Caco-2 (cell line): Measurements from ENCODE around the gene MPC1. TPM values are rescaled to one million over a fixed set of nuclear protein-coding genes. Genes with fewer than 3 reads are reported as not detected.
"Not testable (repeated sequence)": the region's sequence is repeated elsewhere in the genome, so short reads cannot be mapped to it uniquely, and the experiment has no call there.

Experiments used
- BruUV-seq: library from RNA; stranded (reverse); fragments of 400-500 nt; replicated peaks from 2 replicates; lab custom pipeline; 2021; lab: Mats Ljungman, UMichigan
- CTCF ChIA-PET: fragments of 300-600 bp; sonication (Branson Sonifier 250); formaldehyde crosslinking; loops from one replicate; lab custom pipeline; 2022; ENCODE audit warnings: antibody characterized with exemption; lab: Charles Lee
- POLR2A ChIA-PET: fragments of 300-600 bp; sonication (Branson Sonifier 250); formaldehyde crosslinking; loops from one replicate; lab custom pipeline; 2022; ENCODE audit warnings: antibody characterized with exemption; lab: Charles Lee
- DNase-seq, 2 experiments: peaks; one replicate each; pipeline versions ENCODE4 v3.0.0 to v3.0.0-alpha.2; 2020 to 2022
- H3K27me3 ChIP-seq: replicated peaks from 2 replicates; pipeline ENCODE4 v1.6.0; 2011; ENCODE audit warnings: low read length; ENCODE audit not compliant: control insufficient read depth, insufficient read depth
- H3K36me3 ChIP-seq: 2 replicates; pipeline ENCODE4 v1.5.1; 2011; ENCODE audit warnings: low read length; ENCODE audit not compliant: control insufficient read depth, insufficient read depth
- H3K4me1 ChIP-seq: fragments of 250-450 bp; sonication (Bioruptor Pico); 2 replicates; pipeline ENCODE4 v1.5.1; 2020; ENCODE audit warnings: mild to moderate bottlenecking
- H3K4me3 ChIP-seq: 2 replicates; pipeline ENCODE4 v1.5.1; 2011; ENCODE audit warnings: low read depth, mild to moderate bottlenecking, control low read depth, low read length
- H3K9me3 ChIP-seq: fragments of 250-450 bp; sonication (Bioruptor Pico); 2 replicates; pipeline ENCODE4 v1.5.1; 2020; ENCODE audit warnings: mild to moderate bottlenecking, moderate library complexity
- H3K27ac Mint-ChIP-seq: one replicate; pipeline ENCODE4 v1.8.0; 2022; ENCODE audit warnings: mixed read lengths; ENCODE audit not compliant: unreplicated experiment
- H3K27me3 Mint-ChIP-seq: one replicate; pipeline ENCODE4 v1.8.0; 2022; ENCODE audit warnings: mixed read lengths; ENCODE audit not compliant: insufficient read depth, unreplicated experiment
- H3K36me3 Mint-ChIP-seq: one replicate; pipeline ENCODE4 v1.8.0; 2022; ENCODE audit warnings: mild to moderate bottlenecking, mixed read lengths; ENCODE audit not compliant: insufficient read depth, unreplicated experiment
- H3K4me1 Mint-ChIP-seq: one replicate; pipeline ENCODE4 v1.8.0; 2022; ENCODE audit warnings: low read depth, mixed read lengths; ENCODE audit not compliant: unreplicated experiment
- H3K4me3 Mint-ChIP-seq: one replicate; pipeline ENCODE4 v1.8.0; 2022; ENCODE audit warnings: mild to moderate bottlenecking, moderate library complexity, mixed read lengths; ENCODE audit not compliant: unreplicated experiment
- H3K9me3 Mint-ChIP-seq: one replicate; pipeline ENCODE4 v1.8.0; 2022; ENCODE audit warnings: mixed read lengths; ENCODE audit not compliant: unreplicated experiment
- intact Hi-C: fragments of 100-400 bp; cut with micrococcal nuclease; formaldehyde crosslinking; loops from one replicate; pipeline ENCODE4 v1.10.0; 2022; ENCODE audit not compliant: unreplicated experiment
- total RNA-seq: library from RNA; stranded (reverse); gene quantifications from 2 replicates; pipeline ENCODE4 v1.2.3, GENCODE V29; 2022
- TF ChIP-seq, protein P1 (sequence below), 2 experiments: fragments of 200-600 bp in 1 of 2; IDR thresholded peaks; 1 replicate in 1 of 2; 2 replicates in 1 of 2; pipeline versions ENCODE4 v1.5.1 to v1.8.0; 2011 to 2022; ENCODE audit warnings: antibody characterized with exemption in 1 of 2, control low read depth in 1 of 2, inconsistent platforms in 1 of 2, low read depth in 1 of 2, low read length in 1 of 2, mild to moderate bottlenecking in 1 of 2, moderate library complexity in 1 of 2; ENCODE audit not compliant: insufficient read depth in 1 of 2, severe bottlenecking in 1 of 2, unreplicated experiment in 1 of 2

MPC1 gene
- total RNA-seq, 1 experiment from 2014 or later, result 19.7 TPM

DNA sequence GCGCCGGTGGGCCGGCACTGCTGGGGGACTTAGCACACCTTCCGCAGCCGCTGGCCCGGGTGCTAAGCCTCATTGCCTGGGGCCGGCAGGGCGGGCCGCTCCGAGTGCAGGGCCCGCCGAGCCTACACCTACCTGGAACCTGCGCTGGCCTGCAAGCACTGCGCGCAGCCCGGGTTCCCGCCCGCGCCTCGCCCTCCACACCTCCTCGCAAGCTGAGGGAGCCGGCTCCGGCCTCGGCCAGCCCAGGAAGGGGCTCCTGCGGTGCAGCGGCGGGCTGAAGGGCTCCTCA, 10.7 kb upstream of the MPC1 start:
- Mint-ChIP-seq H3K27ac (no peak overlapping the region), H3K4me3 (no peak overlapping the region), H3K27me3 (no peaks in the 10 kb centered on the region), H3K9me3 (no peaks in the 10 kb centered on the region), H3K36me3 (no peaks in the 10 kb centered on the region), H3K4me1 (peaks cover 10% of the 10 kb centered on the region)
- POLR2A ChIA-PET, result no interaction called here
- intact Hi-C loops, result no loop called here
- CTCF ChIA-PET, result no interaction called here
- H3K9me3 ChIP-seq, result no peaks in the 10 kb centered on the region
- DNase-seq, result no peak
- peaks cover 12% of the 10 kb centered on the region for H3K4me1 ChIP-seq
- TF ChIP-seq, protein P1, sequence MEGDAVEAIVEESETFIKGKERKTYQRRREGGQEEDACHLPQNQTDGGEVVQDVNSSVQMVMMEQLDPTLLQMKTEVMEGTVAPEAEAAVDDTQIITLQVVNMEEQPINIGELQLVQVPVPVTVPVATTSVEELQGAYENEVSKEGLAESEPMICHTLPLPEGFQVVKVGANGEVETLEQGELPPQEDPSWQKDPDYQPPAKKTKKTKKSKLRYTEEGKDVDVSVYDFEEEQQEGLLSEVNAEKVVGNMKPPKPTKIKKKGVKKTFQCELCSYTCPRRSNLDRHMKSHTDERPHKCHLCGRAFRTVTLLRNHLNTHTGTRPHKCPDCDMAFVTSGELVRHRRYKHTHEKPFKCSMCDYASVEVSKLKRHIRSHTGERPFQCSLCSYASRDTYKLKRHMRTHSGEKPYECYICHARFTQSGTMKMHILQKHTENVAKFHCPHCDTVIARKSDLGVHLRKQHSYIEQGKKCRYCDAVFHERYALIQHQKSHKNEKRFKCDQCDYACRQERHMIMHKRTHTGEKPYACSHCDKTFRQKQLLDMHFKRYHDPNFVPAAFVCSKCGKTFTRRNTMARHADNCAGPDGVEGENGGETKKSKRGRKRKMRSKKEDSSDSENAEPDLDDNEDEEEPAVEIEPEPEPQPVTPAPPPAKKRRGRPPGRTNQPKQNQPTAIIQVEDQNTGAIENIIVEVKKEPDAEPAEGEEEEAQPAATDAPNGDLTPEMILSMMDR (IDR thresholded peaks at IDR 0.05; ENCODE audit: insufficient read depth in 1 of 2, low read depth in 1 of 2, low read length in 1 of 2, severe bottlenecking in 1 of 2, unreplicated experiment in 1 of 2), result no peak
- H3K4me3 ChIP-seq, result no peak overlapping the region
- no peaks in the 10 kb centered on the region for H3K36me3 ChIP-seq
- no peaks in the 10 kb centered on the region for H3K27me3 ChIP-seq
- no TSS peak for BruUV-seq

DNA sequence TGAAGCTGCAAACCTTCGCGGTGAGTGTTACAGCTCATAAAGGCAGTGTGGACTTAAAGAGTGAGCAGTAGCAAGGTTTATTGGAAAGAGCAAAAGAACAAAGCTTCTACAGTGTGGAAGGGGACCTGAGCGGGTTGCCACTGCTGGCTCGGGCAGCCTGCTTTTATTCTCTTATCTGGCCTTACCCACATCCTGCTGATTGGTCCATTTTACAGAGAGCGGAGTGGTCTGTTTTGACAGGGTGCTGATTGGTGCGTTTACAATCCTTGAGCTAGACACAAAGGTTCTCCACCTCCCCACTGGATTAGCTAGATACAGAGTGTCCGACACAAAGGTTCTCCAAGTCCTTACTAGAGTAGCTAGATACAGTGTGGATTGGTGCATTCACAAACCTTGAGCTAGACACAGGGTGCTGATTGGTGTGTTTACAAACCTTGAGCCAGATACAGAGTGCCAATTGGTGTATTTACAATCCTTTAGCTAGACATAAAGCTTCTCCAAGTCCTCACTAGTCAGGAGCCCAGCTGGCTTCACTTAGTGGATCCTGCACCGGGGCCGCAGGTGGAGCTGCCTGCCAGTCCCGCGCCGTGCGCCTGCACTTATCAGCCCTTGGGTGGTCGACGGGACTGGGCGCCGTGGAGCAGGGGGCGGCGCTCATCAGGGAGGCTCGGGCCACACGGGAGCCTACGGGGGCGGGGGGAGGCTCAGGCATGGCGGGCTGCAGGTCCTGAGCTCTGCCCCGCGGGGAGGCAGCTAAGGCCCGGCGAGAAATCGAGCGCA, 10.2 kb upstream of the MPC1 start:
- intact Hi-C loops, H3K4me3 Mint-ChIP-seq, H3K27me3 ChIP-seq, CTCF ChIA-PET, POLR2A ChIA-PET, H3K27me3 Mint-ChIP-seq, H3K27ac Mint-ChIP-seq, H3K9me3 Mint-ChIP-seq, H3K9me3 ChIP-seq, H3K36me3 ChIP-seq, H3K4me3 ChIP-seq, BruUV-seq, H3K36me3 Mint-ChIP-seq, DNase-seq: not testable (repeated sequence)
- peaks cover 17% of the 10 kb centered on the region for H3K4me1 ChIP-seq
- peaks cover 11% of the 10 kb centered on the region for H3K4me1 Mint-ChIP-seq

GRCh38 chr6:166389119-166389518, 6.4 kb upstream of the MPC1 start:
- H3K27me3 ChIP-seq, result no peaks in the 10 kb centered on the region
- intact Hi-C loops, result loop anchor here (10.0 kb wide), 1 partner anchor 606 kb away; the partner anchor contains the start of gene CEP43
- Mint-ChIP-seq H3K27ac (no peak overlapping the region), H3K36me3 (no peaks in the 10 kb centered on the region), H3K4me3 (no peak overlapping the region), H3K9me3 (no peaks in the 10 kb centered on the region), H3K27me3 (no peaks in the 10 kb centered on the region), H3K4me1 (peaks cover 23% of the 10 kb centered on the region)
- TF ChIP-seq, protein P1 (IDR thresholded peaks at IDR 0.05; ENCODE audit: insufficient read depth in 1 of 2, low read depth in 1 of 2, low read length in 1 of 2, severe bottlenecking in 1 of 2, unreplicated experiment in 1 of 2), result no peak
- ChIA-PET POLR2A (no interaction called here), CTCF (no interaction called here)
- no peaks in the 10 kb centered on the region; the same call in 1 of the 2 replicates for H3K36me3 ChIP-seq
- no TSS peak for BruUV-seq
- no peaks in the 10 kb centered on the region for H3K9me3 ChIP-seq
- H3K4me1 ChIP-seq, result peaks cover 30% of the 10 kb centered on the region
- no peak for DNase-seq
- H3K4me3 ChIP-seq, result no peak overlapping the region
